ENCODE measurements around the gene FBXO9. TPM values are rescaled to one million over a fixed set of nuclear protein-coding genes. Genes with fewer than 3 reads are reported as not detected.

FBXO9 gene
- polyA plus RNA-seq, 12 donors, result 62.0 to 95.7 (median 74.5) TPM; not detected in 1

GRCh38 chr6:53134601-53135235 lies 69.5 kb downstream of the FBXO9 start:
- DNase-seq, result no peak

GRCh38 chr6:53136000-53136609 lies 70.9 kb downstream of the FBXO9 start:
- no peak for DNase-seq

GRCh38 chr6:53139841-53140413 lies 74.7 kb downstream of the FBXO9 start:
- no peak for DNase-seq

- DNase-seq, result no peak
Observed at GRCh38 chr6:53142810-53143209, 77.6 kb downstream of the FBXO9 start.

GRCh38 chr6:53143710-53144109 lies 78.5 kb downstream of the FBXO9 start:
- no peak for DNase-seq

- no peak for DNase-seq
Observed at GRCh38 chr6:53144802-53145201, 79.6 kb downstream of the FBXO9 start.

- DNase-seq, result no peak
Observed at GRCh38 chr6:53148684-53149083, 83.5 kb downstream of the FBXO9 start, which contains the start of gene GCM1. Gene GCM1 (minus strand): TSS chr6:53148841. CDS start chr6:53145632, 3,209 bp downstream.

Other genes starting within 250 kb of the FBXO9 start
- not detected for gene GSTA5, start 224.6 kb upstream of the FBXO9 start, polyA plus RNA-seq (ENCODE audit: insufficient read length in 12 of 12)
- under 1 TPM in 1 of 12 donors, not detected in 11; 0.16 TPM for gene GSTA3, start 155.7 kb upstream of the FBXO9 start, polyA plus RNA-seq (ENCODE audit: insufficient read length in 12 of 12)
- gene GSTA4, start 70.1 kb upstream of the FBXO9 start, polyA plus RNA-seq (ENCODE audit: insufficient read length in 12 of 12), result 10 to 100 TPM in 11 of 12 donors, not detected in 1; 39.5 to 82.6 (median 63.1) TPM
- gene CILK1, start 3.6 kb upstream of the FBXO9 start, polyA plus RNA-seq (ENCODE audit: insufficient read length in 12 of 12), result 10 to 100 TPM in 11 of 12 donors, not detected in 1; 11.7 to 20.0 (median 15.5) TPM
- under 1 TPM in 2 of 12 donors, not detected in 10; 0.04 to 0.05 TPM for gene GCM1, start 83.4 kb downstream of the FBXO9 start, polyA plus RNA-seq (ENCODE audit: insufficient read length in 12 of 12)

Measured in muscle of arm (tissue), 12 donors.